ENCODE measurements around the gene SHMT1. TPM values are rescaled to one million over a fixed set of nuclear protein-coding genes. Genes with fewer than 3 reads are reported as not detected.

SHMT1 gene
- polyA plus RNA-seq, 1 donor (not counting 4 experiments of a cell fraction or from before 2014, with no cell fraction given): 15.7 TPM

- dilution Hi-C loops (cut with MboI; ENCODE audit: extremely low pct_ligation_motif_present, low sequenced_read_pairs): no loop called here
Measured at GRCh38 chr17:18315961-18316360, 47.4 kb downstream of the SHMT1 start.

GRCh38 chr17:18315562-18315922 is 47.8 kb downstream of the SHMT1 start:
- peaks cover 86% of the 10 kb centered on the region for H3K79me2 ChIP-seq (ENCODE audit: control insufficient read depth, insufficient read depth, low read length)
- H3K4me2 ChIP-seq (ENCODE audit: control insufficient read depth, extremely low read depth, insufficient read depth, low read depth, low read length): peak overlapping the region; percentile 96
- TF ChIP-seq EZH2 (IDR thresholded peaks at IDR 0.05; ENCODE audit: low read length) (no peak), CTCF (optimal IDR thresholded peaks at IDR 0.05 in 1 of 3, IDR thresholded peaks at IDR 0.05 in 1 of 3, conservative IDR thresholded peaks at IDR 0.05 in 1 of 3; ENCODE audit: extremely low read depth in 1 of 3, insufficient read depth in 2 of 3, low read length in 3 of 3) (no peak)
- peaks cover 3 to 27% of the 10 kb centered on the region in 2 experiments for H3K36me3 ChIP-seq (ENCODE audit: control insufficient read depth in 2 of 2, extremely low read depth in 1 of 2, insufficient read depth in 2 of 2, low read length in 2 of 2)
- H4K20me1 ChIP-seq (ENCODE audit: control insufficient read depth, extremely low read depth, insufficient read depth, low read length): peaks cover 10% of the 10 kb centered on the region
- dilution Hi-C loops (cut with MboI; ENCODE audit: extremely low pct_ligation_motif_present, low sequenced_read_pairs): no loop called here
- H3K4me3 ChIP-seq (ENCODE audit: control insufficient read depth in 2 of 3, extremely low read depth in 1 of 3, insufficient read depth in 2 of 3, low read depth in 1 of 3, low read length in 3 of 3): peak overlapping the region; percentile 80 to 90 (median 89)
- no peaks in the 10 kb centered on the region for H3K9me1 ChIP-seq (ENCODE audit: control insufficient read depth, extremely low read depth, insufficient read depth, low read length)
- H3K27me3 ChIP-seq (ENCODE audit: control insufficient read depth, extremely low read depth, insufficient read depth, low read length): no peaks in the 10 kb centered on the region
- H3K27ac ChIP-seq (ENCODE audit: control insufficient read depth, insufficient read depth, low read length): peak overlapping the region; percentile 92
- peak overlapping the region; percentile 94 for H3K9ac ChIP-seq (ENCODE audit: control insufficient read depth, extremely low read depth, insufficient read depth, low read length)
- peaks cover 39% of the 10 kb centered on the region for H3K4me1 ChIP-seq (ENCODE audit: control insufficient read depth, extremely low read depth, insufficient read depth, low read length)
- no peaks in the 10 kb centered on the region for H3K9me3 ChIP-seq (ENCODE audit: control insufficient read depth, low read depth, low read length)
- peak overlapping the region; percentile 92 for H2AFZ ChIP-seq (ENCODE audit: control insufficient read depth, low read length)
- FAIRE-seq (no peak), DNase-seq (ENCODE audit: low read depth, low spot score) (no peak)

More at GRCh38 chr17:18315961-18316360, 47.4 kb downstream of the SHMT1 start:
- Histone ChIP-seq H3K27me3 (ENCODE audit: control insufficient read depth, extremely low read depth, insufficient read depth, low read length) (no peaks in the 10 kb centered on the region), H2AFZ (ENCODE audit: control insufficient read depth, low read length) (no peak overlapping the region), H3K9me1 (ENCODE audit: control insufficient read depth, extremely low read depth, insufficient read depth, low read length) (no peaks in the 10 kb centered on the region), H3K27ac (ENCODE audit: control insufficient read depth, insufficient read depth, low read length) (peak overlapping the region; percentile 92), H3K4me1 (ENCODE audit: control insufficient read depth, extremely low read depth, insufficient read depth, low read length) (peaks cover 39% of the 10 kb centered on the region), H3K79me2 (ENCODE audit: control insufficient read depth, insufficient read depth, low read length) (peaks cover 90% of the 10 kb centered on the region), H3K9me3 (ENCODE audit: control insufficient read depth, low read depth, low read length) (no peaks in the 10 kb centered on the region), H3K9ac (ENCODE audit: control insufficient read depth, extremely low read depth, insufficient read depth, low read length) (peak overlapping the region; percentile 94), H3K4me3 (ENCODE audit: control insufficient read depth in 2 of 3, extremely low read depth in 1 of 3, insufficient read depth in 2 of 3, low read depth in 1 of 3, low read length in 3 of 3) (peak overlapping the region; percentile 80 to 90 (median 89)), H3K36me3 (ENCODE audit: control insufficient read depth in 2 of 2, extremely low read depth in 1 of 2, insufficient read depth in 2 of 2, low read length in 2 of 2) (peaks cover 3 to 29% of the 10 kb centered on the region in 2 experiments), H4K20me1 (ENCODE audit: control insufficient read depth, extremely low read depth, insufficient read depth, low read length) (peaks cover 12% of the 10 kb centered on the region), H3K4me2 (ENCODE audit: control insufficient read depth, extremely low read depth, insufficient read depth, low read depth, low read length) (peak overlapping the region; percentile 96)
- DNase-seq (ENCODE audit: low read depth, low spot score) (no peak), FAIRE-seq (no peak)
- TF ChIP-seq EZH2 (IDR thresholded peaks at IDR 0.05; ENCODE audit: low read length): no peak
- TF ChIP-seq CTCF (optimal IDR thresholded peaks at IDR 0.05 in 1 of 3, IDR thresholded peaks at IDR 0.05 in 1 of 3, conservative IDR thresholded peaks at IDR 0.05 in 1 of 3; ENCODE audit: extremely low read depth in 1 of 3, insufficient read depth in 2 of 3, low read length in 3 of 3): no peak
